Lung microvascular endothelial cell (primary cell): ENCODE data around the gene WDFY4. TPM values are rescaled to one million over a fixed set of nuclear protein-coding genes. Genes with fewer than 3 reads are reported as not detected.
"Not testable (repeated sequence)": the region's sequence is repeated elsewhere in the genome, so short reads cannot be mapped to it uniquely, and the experiment has no call there.

Source experiments
- DNase-seq, 2 donors: peaks; one replicate each; pipeline versions ENCODE4 v3.0.0 to v3.0.0-alpha.2; 2010; ENCODE audit warnings: low read depth in 2 of 2
- total RNA-seq: library from RNA; depleted of rRNA; stranded (reverse); fragments of >200 nt; gene quantifications from 2 replicates; pipeline ENCODE4 v1.2.1, GENCODE V29; 2014

WDFY4 gene, protein sequence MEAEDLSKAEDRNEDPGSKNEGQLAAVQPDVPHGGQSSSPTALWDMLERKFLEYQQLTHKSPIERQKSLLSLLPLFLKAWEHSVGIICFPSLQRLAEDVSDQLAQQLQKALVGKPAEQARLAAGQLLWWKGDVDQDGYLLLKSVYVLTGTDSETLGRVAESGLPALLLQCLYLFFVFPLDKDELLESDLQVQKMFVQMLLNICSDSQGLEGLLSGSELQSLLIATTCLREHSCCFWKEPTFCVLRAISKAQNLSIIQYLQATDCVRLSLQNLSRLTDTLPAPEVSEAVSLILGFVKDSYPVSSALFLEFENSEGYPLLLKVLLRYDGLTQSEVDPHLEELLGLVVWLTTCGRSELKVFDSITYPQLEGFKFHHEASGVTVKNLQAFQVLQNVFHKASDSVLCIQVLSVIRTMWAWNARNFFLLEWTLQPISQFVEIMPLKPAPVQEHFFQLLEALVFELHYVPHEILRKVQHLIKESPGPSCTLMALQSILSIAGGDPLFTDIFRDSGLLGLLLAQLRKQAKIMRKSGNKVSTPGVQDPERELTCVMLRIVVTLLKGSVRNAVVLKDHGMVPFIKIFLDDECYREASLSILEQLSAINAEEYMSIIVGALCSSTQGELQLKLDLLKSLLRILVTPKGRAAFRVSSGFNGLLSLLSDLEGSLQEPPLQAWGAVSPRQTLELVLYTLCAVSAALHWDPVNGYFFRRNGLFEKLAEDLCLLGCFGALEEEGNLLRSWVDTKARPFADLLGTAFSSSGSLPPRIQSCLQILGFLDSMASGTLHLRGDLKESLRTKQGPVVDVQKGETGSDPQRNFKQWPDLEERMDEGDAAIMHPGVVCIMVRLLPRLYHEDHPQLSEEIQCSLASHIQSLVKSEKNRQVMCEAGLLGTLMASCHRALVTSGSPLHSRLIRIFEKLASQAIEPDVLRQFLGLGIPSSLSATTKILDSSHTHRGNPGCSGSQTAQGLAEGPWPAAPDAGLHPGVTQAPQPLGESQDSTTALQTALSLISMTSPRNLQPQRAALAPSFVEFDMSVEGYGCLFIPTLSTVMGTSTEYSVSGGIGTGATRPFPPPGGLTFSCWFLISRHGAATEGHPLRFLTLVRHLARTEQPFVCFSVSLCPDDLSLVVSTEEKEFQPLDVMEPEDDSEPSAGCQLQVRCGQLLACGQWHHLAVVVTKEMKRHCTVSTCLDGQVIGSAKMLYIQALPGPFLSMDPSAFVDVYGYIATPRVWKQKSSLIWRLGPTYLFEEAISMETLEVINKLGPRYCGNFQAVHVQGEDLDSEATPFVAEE (N-terminal part only)
- under 0.01 and 0.87 TPM in 2 replicates for total RNA-seq

- no peak for DNase-seq
Measured at GRCh38 chr10:48684792-48685623, at the start of gene WDFY4. TSS of gene WDFY4 (plus strand) at chr10:48684873. CDS start at chr10:48709733, 24,860 bp downstream.

DNA sequence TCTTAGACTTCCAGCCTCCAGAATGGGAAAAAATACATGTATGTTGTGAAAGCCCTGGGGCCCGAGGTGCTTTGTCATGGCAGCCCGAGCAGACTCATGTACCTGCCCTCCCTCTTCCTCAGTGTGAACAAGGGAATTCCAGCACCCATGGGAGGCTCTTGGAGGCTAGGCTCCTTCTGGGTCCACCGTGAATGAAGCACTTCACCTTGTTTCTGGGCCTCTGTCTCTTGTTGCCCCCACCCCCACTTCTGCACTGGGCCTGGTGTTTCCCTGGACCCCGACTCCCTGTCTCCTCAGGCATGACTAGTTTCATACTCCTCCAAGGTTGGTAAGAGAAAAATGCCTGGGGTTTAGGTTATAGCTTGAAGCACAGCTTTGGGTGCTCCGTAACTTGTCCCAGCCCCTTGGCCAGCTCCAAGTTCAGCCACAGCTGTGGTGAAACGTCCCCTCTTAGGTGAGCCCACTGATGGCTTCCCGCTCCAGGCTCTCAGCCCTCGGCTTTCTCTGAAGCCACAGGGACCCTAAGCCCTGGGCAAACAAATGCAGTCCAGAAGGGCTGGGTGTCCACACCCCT is 49.6 kb upstream of the WDFY4 start:
- no peak for DNase-seq

GRCh38 chr10:48636231-48636630 is 48.4 kb upstream of the WDFY4 start:
- DNase-seq = no peak

DNA sequence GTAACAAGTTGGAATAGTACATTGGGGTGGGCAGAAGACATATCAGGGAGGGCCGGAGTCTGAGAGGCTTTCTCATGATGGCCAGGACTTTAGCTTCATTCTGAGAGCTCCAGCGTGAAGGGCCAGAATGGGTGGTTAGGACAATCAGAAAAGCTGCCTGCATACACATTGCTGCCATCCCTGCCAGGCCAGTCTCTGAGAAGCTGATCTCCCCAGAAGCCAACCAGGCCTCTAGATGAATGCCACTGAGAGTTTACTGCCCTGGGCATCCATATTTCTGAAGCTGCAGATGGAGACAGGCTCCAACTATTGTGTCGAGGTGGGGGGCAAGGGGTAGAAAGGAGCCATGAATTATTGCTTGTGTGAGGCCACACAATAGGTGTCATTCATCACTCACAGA is 47.8 kb upstream of the WDFY4 start:
- DNase-seq = no peak

DNA sequence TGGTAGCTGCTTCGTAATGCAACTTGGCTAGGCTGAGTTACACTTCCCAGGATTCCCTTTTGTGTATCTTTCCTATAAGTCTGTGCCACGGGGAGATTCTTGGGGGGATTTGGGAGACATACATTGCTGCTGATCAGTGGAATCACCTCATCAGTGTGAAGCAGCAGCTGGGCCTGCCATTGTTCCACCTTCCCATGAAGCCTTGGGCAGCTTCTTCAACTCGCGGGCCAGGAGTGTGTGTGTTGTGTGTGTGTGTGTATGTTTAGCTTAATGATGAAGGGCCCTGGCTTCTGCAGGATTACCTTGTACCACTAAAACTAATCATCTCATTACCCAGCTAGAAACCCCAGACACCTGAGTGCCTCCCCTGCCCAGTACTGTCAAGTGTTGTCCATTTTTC is 46.5 kb upstream of the WDFY4 start:
- no peak for DNase-seq

- DNase-seq = no peak
Measured at GRCh38 chr10:48638739-48639527, 45.7 kb upstream of the WDFY4 start.

DNA sequence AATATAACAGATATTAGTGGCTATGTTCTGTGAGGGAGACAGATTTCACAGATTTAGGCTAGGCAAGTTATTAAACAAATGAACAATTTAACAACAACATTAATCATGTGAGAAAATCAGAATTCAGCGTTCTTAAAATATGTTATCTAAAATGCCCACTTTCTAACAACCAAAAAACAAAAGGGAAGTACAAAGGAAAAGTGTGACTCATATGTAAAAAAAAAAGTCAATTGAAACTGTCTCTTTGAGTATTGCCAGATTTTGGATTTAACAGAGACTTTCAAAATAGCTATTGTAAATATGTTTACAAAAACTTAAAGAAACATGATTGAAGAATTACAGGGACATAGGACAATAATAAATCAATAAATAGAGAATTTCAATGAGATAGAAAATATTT is 45.0 kb upstream of the WDFY4 start:
- DNase-seq = peak in 1 of 2 donors; percentile 33

- no peak for DNase-seq
Measured at GRCh38 chr10:48640326-48640725, 44.3 kb upstream of the WDFY4 start.

- not testable (repeated sequence) for DNase-seq
Measured at GRCh38 chr10:48641099-48641690, 43.5 kb upstream of the WDFY4 start.

DNA sequence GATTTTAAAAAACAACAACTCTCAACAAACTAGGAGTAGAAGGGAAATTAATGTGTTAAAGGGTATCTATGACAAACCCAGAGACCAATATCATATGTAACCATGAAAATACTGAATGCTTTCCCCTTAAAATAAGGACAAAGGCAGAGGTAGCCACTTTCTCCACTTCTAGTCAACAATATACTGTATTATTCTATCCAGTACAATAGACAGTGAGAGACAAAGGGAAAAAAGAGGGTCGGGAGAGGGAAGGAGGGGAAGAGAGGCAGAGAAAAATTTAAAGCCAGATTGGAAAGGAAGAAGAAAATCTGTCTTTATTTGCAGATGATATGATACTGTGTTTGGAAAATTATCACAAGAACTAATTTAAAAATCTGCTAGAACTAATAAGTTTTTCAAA is 39.1 kb upstream of the WDFY4 start:
- DNase-seq = no peak

DNA sequence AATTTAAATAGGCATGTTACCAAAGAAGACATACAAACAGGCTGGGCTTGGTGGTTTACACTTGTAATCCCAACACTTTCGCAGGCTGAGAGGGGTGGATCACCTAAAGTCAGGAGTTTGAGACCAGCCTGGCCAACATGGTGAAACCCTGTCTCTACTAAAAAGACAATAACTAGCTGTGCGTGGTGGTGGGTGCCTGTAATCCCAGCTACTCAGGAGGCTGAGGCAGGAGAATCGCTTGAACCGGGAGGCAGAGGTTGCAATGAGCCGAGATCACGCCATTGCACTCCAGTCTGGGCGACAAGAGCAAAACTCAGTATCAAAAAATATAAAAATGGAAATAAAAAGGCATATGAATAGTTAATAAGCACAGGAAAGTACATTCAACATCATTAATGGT is 37.6 kb upstream of the WDFY4 start:
- not testable (repeated sequence) for DNase-seq

- DNase-seq = no peak
Measured at GRCh38 chr10:48648172-48648942, 36.3 kb upstream of the WDFY4 start.

DNA sequence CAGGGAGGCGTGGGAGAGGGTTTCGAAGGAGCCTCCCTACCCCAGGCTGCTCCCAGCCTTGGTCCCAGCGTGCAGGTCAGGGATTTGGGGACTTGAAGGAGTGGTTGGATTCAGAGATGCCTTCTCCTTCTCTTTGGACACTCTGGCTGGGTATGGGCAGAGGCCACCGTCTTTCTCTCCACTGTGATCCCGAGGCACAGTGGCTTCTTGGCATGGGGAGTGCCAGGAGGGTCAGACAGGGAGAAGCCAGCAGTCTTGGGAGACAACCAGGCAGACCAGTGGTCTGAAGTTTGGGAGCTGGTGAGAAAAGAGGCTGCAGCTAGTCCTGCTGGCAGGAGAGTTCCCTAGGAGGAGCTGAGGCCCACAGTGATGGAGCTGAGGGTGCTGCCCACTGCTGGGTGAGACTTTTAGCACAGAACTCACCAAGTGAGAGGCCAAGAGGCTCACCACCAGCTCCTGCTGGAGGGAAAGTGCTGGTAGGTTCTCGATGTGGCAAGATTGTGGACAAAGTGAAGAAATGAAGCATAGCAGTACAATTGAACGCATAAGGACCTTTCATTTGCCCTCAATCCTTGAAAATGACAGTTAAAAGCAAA is 35.2 kb upstream of the WDFY4 start:
- DNase-seq = peak in 1 of 2 donors; percentile 32

- no peak for DNase-seq
Measured at GRCh38 chr10:48651293-48651692, 33.4 kb upstream of the WDFY4 start.

GRCh38 chr10:48651839-48652238 is 32.8 kb upstream of the WDFY4 start:
- no peak for DNase-seq

GRCh38 chr10:48652344-48652743 is 32.3 kb upstream of the WDFY4 start:
- DNase-seq = no peak

DNA sequence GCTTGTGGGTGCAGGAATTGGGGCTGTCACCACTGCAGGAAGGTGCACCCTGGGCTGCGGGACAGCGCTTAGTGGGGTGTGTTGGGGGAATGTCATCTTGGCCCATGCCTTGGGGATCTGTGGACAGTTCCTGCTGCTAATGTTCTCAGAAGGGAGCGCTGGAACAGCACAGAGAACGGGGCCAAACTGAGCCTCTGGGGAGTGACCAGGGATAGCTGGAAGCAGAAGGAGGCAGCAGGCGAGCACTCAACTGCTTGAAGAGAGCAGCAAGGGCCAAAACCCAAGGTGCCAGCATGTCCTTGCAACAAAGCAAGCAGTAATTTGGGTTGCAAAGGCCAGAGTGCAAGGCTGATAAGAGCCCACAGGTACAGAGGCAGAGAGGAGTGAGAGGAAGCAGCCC is 31.3 kb upstream of the WDFY4 start:
- no peak for DNase-seq
